Raji (cell line): ENCODE results near the gene ZNF91.

Experiments
- POLR2A ChIP-seq: IDR thresholded peaks from 2 replicates; pipeline ENCODE4 v1.6.1; 2011; ENCODE audit warnings: low read depth, low read length, control low read depth; ENCODE audit not compliant: insufficient read depth

The ZNF91 gene

GRCh38 chr19:23395041-23395721 lies at the start of gene ZNF91:
Gene ZNF91, minus strand, starts transcription at chr19:23395471. Its CDS starts 117 bp downstream, at chr19:23395354.
- TF ChIP-seq POLR2A: peak; percentile 77

GRCh38 chr19:23440791-23441190 lies 45.5 kb upstream of the ZNF91 start:
- TF ChIP-seq POLR2A: no peak

- no peak for TF ChIP-seq POLR2A
Measured at GRCh38 chr19:23440207-23440606, 44.9 kb upstream of the ZNF91 start.

GRCh38 chr19:23439623-23440022 lies 44.4 kb upstream of the ZNF91 start:
- no peak for TF ChIP-seq POLR2A

GRCh38 chr19:23437901-23438300 lies 42.6 kb upstream of the ZNF91 start:
- no peak for TF ChIP-seq POLR2A

GRCh38 chr19:23436944-23437343 lies 41.7 kb upstream of the ZNF91 start:
- no peak for TF ChIP-seq POLR2A

GRCh38 chr19:23436318-23436717 lies 41.0 kb upstream of the ZNF91 start:
- TF ChIP-seq POLR2A: no peak

- TF ChIP-seq POLR2A: no peak
Measured at GRCh38 chr19:23420824-23421223, 25.6 kb upstream of the ZNF91 start.

GRCh38 chr19:23415561-23416191 lies 20.4 kb upstream of the ZNF91 start:
- no peak for TF ChIP-seq POLR2A

- no peak for TF ChIP-seq POLR2A
Measured at GRCh38 chr19:23415034-23415433, 19.8 kb upstream of the ZNF91 start.

GRCh38 chr19:23410155-23410554 lies 14.9 kb upstream of the ZNF91 start:
- TF ChIP-seq POLR2A: no peak

GRCh38 chr19:23409392-23410048 lies 14.2 kb upstream of the ZNF91 start:
- TF ChIP-seq POLR2A: no peak

- no peak for TF ChIP-seq POLR2A
Measured at GRCh38 chr19:23407616-23408133, 12.4 kb upstream of the ZNF91 start.

- TF ChIP-seq POLR2A: no peak
Measured at GRCh38 chr19:23406721-23407120, 11.4 kb upstream of the ZNF91 start.

GRCh38 chr19:23406091-23406490 lies 10.8 kb upstream of the ZNF91 start:
- TF ChIP-seq POLR2A: no peak

GRCh38 chr19:23404676-23405075 lies 9.4 kb upstream of the ZNF91 start:
- TF ChIP-seq POLR2A: no peak
